ENCODE measurements around the gene CREBRF. TPM values are rescaled to one million over a fixed set of nuclear protein-coding genes. Genes with fewer than 3 reads are reported as not detected.
"Not testable (repeated sequence)": the region's sequence is repeated elsewhere in the genome, so short reads cannot be mapped to it uniquely, and the experiment has no call there.

The CREBRF gene
- total RNA-seq, 2 experiments from 2014 or later, result 8.7 to 10.0 TPM

DNA sequence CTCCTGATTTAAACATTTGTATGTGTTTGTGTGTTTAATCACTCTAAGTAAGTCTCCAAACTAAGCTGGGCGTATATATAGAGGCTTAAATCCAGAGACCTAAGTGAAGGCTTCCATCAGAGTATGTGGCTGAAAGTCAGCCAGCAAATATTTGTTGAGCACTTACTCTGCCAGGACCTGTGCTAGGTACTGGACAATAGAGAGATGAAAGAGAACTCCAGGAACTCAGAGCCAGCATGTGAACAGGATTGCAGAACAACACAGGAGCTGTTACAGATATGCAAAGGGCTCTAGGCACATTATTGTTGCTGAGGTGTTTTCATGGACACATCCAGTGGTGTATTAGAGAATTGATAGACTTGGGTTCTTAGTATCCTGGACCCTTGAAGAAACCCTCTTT, 83.5 kb downstream of the CREBRF start:
- no peaks in the 10 kb centered on the region for H3K9me3 Mint-ChIP-seq (ENCODE audit: insufficient read depth)
- no peaks in the 10 kb centered on the region for H3K27me3 Mint-ChIP-seq (ENCODE audit: low read depth)
- ATAC-seq (no peak), DNase-seq (no peak)
- H3K36me3 Mint-ChIP-seq (ENCODE audit: low read depth), result peaks cover under 1% of the 10 kb centered on the region
- ChIA-PET CTCF (interaction anchor here (0.8 to 0.9 kb wide), 2 partner anchors 14 to 156 kb away, joined by 3 to 4 read pairs; partner anchors contain the start of gene ATP6V0E1), POLR2A (no interaction called here)
- no peak overlapping the region for H3K27ac Mint-ChIP-seq
- H3K4me3 Mint-ChIP-seq, result no peak overlapping the region
- peaks cover 3% of the 10 kb centered on the region for H3K4me1 Mint-ChIP-seq (ENCODE audit: low read depth)

DNA sequence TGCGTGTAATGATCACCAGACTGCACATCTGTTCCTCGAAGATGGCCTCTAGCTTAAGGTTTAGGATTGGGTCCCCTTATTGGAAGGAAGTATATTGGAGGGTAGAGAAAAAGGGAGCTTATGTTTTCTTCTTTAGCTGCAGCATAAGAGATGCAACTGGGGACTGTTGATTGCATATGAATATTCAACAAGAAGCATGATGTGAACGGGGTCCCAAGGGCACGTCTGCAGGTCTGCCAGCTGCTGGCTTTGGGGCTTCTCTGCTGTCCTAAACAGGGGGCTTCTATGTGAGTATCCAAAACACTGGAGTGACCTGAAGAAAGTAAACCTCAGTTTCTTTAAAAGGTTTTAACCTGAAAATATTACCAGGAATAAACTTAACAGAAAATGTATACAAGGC, 84.6 kb downstream of the CREBRF start:
- POLR2A ChIA-PET, result no interaction called here
- CTCF ChIA-PET, result interaction anchor here (0.8 to 0.9 kb wide), 2 partner anchors 65 to 157 kb away, joined by 3 to 4 read pairs; partner anchors contain the start of gene ATP6V0E1
- DNase-seq, result no peak
- H3K9me3 Mint-ChIP-seq (ENCODE audit: insufficient read depth), result no peaks in the 10 kb centered on the region
- H3K27ac Mint-ChIP-seq, result no peak overlapping the region
- H3K4me3 Mint-ChIP-seq, result no peak overlapping the region
- H3K27me3 Mint-ChIP-seq (ENCODE audit: low read depth), result no peaks in the 10 kb centered on the region
- no peak for ATAC-seq
- H3K36me3 Mint-ChIP-seq (ENCODE audit: low read depth), result peaks cover 1% of the 10 kb centered on the region
- H3K4me1 Mint-ChIP-seq (ENCODE audit: low read depth), result peaks cover 11% of the 10 kb centered on the region

DNA sequence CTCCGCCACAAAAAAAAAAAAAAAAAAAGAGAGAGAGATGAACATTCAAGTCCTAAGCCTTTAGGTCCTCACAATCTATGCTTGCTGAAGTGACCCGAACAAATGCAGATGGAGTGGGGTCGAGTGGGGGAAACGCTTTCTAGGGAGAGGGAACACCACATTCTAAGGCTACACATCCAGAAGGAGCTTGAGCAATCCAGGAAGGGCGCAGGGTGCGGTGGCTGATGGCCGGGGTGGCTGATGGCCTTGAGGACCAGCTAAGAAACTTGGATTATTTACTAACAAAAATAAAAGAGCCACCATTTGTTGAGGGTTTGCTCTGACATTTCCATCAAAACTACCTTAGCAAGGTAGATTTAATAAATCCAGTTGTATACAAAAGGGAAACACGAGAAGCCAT, 87.4 kb downstream of the CREBRF start:
- H3K27ac Mint-ChIP-seq, result no peak overlapping the region
- ChIA-PET CTCF (interaction anchor here (0.7 to 3.4 kb wide), 4 partner anchors 13 to 160 kb away, joined by 3 to 25 read pairs (median 3); partner anchors contain the start of gene ATP6V0E1), POLR2A (interaction anchor here (2.2 to 2.6 kb wide), 2 partner anchors 86 to 160 kb away, joined by 12 to 25 read pairs; partner anchors contain the start of gene ATP6V0E1)
- H3K27me3 Mint-ChIP-seq (ENCODE audit: low read depth), result no peaks in the 10 kb centered on the region
- H3K9me3 Mint-ChIP-seq (ENCODE audit: insufficient read depth), result no peaks in the 10 kb centered on the region
- peaks cover 10% of the 10 kb centered on the region for H3K36me3 Mint-ChIP-seq (ENCODE audit: low read depth)
- DNase-seq (no peak), ATAC-seq (no peak)
- H3K4me1 Mint-ChIP-seq (ENCODE audit: low read depth), result peaks cover 16% of the 10 kb centered on the region
- H3K4me3 Mint-ChIP-seq, result no peak overlapping the region

DNA sequence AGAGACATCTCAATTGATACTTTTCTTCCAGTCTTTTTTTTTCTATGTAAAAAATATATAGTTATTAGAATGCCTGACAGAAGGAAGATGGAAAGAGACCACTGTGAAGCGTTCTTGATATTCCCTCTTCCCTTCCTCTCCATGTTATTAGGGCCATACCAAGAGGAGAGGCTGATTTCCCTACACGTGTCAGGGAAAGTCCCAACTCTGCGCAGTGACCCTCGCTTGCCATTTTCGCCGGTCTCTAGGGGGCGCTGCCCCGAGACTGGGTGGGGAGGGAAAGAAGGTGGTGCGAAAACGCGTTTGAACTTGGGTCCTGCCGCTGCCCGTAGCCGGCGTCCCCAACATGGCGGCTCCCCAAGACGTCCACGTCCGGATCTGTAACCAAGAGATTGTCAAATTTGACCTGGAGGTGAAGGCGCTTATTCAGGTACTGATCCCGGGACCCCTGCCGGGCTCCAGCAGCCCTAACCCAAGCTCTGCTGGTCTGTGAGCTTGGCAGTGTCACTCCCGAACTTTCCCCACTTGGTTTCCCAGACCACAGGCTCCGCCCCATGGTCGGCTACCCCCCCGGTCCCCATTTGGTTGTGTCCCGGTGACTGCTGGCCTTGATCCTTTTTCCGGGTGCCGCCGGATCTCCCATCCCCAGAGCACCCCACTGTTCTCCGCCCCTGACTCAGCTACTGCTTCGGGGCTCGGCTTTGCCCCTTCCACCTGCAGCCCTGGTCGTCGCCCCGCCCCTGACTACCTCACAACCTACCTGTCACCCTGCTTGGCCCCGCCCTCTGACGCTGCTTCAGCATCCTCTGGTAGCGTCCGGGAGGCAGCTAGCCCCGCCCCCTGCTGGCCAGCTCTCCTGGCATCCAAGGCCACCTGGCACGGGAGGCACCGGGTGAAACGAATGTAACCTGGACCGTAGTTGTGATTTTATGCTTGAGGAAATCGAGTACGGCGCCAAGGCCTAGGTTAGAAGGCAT, 88.3 kb downstream of the CREBRF start, which contains the start of gene BNIP1:
BNIP1 (plus strand) TSS at position 332 of the 977 bp plus-strand sequence; CDS start at position 347, 15 bp downstream.
- Mint-ChIP-seq H3K4me3 (peak within 1 kb of the TSS; percentile 98), H3K36me3 (ENCODE audit: low read depth) (peaks cover 19% of the 10 kb centered on the region), H3K27ac (peak within 1 kb of the TSS; percentile 99), H3K9me3 (ENCODE audit: insufficient read depth) (no peaks in the 10 kb centered on the region), H3K4me1 (ENCODE audit: low read depth) (peaks cover 16% of the 10 kb centered on the region), H3K27me3 (ENCODE audit: low read depth) (no peaks in the 10 kb centered on the region)
- ChIA-PET POLR2A (interaction anchor here (0.5 to 2.6 kb wide), 6 partner anchors 9 to 374 kb away, joined by 3 to 25 read pairs (median 4); partner anchors contain the start of genes ATP6V0E1 and DUSP1), CTCF (interaction anchor here (0.8 to 3.4 kb wide), 16 partner anchors 9 to 430 kb away, joined by 3 to 25 read pairs (median 4); partner anchors contain the start of gene ATP6V0E1)
- peak; percentile 97 for DNase-seq
- ATAC-seq, result peak; percentile 94

DNA sequence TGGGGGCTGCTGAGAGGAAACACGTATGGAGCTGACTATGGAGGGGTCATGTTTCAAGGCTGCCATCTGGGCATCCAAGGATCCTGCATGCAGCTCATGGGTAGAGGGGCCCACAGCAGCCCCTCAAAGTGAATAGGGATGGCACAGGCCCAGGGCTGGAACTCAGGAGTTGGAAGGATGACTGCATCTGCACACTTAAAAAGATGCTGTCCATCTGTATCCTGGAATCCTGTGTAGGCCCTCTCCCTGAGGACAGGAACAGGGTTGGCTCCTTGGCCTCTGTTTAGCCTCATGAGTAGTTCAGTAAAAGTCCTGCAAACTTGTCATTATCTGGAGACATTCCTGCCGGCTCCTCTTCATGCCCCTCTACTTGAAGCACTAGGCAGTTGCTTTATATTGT, 92.2 kb downstream of the CREBRF start:
- Mint-ChIP-seq H3K27me3 (ENCODE audit: low read depth) (no peaks in the 10 kb centered on the region), H3K4me1 (ENCODE audit: low read depth) (peaks cover 17% of the 10 kb centered on the region), H3K36me3 (ENCODE audit: low read depth) (peaks cover 33% of the 10 kb centered on the region), H3K27ac (no peak overlapping the region), H3K4me3 (no peak overlapping the region), H3K9me3 (ENCODE audit: insufficient read depth) (no peaks in the 10 kb centered on the region)
- ChIA-PET POLR2A (interaction anchor here (0.6 kb wide), 1 partner anchor 443 kb away, joined by 3 read pairs; no protein-coding TSS in a partner anchor), CTCF (no interaction called here)
- ATAC-seq (no peak), DNase-seq (no peak)

DNA sequence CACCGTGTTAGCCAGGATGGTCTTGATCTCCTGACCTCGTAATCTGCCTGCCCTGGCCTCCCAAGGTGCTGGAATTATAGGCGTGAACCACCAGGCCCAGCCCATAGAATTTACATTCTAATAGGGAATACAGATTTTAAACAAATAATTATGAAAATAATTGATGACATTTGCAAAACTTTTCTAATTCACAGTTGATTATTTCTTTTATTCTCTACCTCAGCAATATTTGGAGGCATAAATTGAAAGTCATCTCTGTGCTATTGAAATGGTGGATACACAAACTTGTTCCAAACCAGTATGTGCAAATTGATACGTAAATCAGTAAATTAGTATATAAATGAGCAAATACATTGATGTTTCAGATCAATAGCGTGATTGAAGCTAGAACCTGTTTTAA, 96.4 kb downstream of the CREBRF start:
- Mint-ChIP-seq H3K4me1 (ENCODE audit: low read depth) (peaks cover 6% of the 10 kb centered on the region), H3K27ac (no peak overlapping the region), H3K27me3 (ENCODE audit: low read depth) (no peaks in the 10 kb centered on the region), H3K9me3 (ENCODE audit: insufficient read depth) (no peaks in the 10 kb centered on the region), H3K36me3 (ENCODE audit: low read depth) (peaks cover 42% of the 10 kb centered on the region), H3K4me3 (no peak overlapping the region)
- DNase-seq, result no peak
- POLR2A ChIA-PET, result interaction anchor here (0.6 to 0.8 kb wide), 2 partner anchors 8 to 33 kb away, joined by 3 read pairs; partner anchors contain the start of gene BNIP1
- ATAC-seq, result no peak
- CTCF ChIA-PET, result interaction anchor here (1.5 kb wide), 1 partner anchor 13 kb away, joined by 4 read pairs; no protein-coding TSS in a partner anchor

DNA sequence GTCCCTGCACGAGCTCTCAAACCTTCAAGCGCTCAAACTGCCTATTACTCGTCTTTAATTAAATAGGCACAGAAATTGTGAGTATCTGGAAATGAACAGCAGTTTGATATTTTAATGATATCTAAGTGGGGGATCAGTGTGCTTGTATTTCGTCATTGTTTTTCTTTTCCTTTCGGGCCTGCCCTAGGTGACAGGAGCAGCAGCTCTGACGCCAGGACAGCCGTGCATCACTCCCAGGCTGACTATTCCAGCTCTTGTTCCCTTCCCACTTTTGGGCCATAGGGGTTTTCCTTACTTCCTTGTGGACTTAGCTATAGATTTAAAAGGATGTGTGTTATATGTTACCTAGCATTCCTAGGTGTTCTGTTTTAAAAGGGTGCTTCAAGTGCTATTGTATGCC, 97.7 kb downstream of the CREBRF start:
- Mint-ChIP-seq H3K9me3 (ENCODE audit: insufficient read depth) (no peaks in the 10 kb centered on the region), H3K27me3 (ENCODE audit: low read depth) (no peaks in the 10 kb centered on the region), H3K4me1 (ENCODE audit: low read depth) (peaks cover 6% of the 10 kb centered on the region), H3K36me3 (ENCODE audit: low read depth) (peaks cover 39% of the 10 kb centered on the region), H3K27ac (no peak overlapping the region), H3K4me3 (no peak overlapping the region)
- ATAC-seq, result no peak
- CTCF ChIA-PET, result interaction anchor here (0.7 to 1.5 kb wide), 3 partner anchors 12 to 178 kb away, joined by 3 to 4 read pairs (median 4); no protein-coding TSS in a partner anchor
- POLR2A ChIA-PET, result no interaction called here
- DNase-seq, result no peak

DNA sequence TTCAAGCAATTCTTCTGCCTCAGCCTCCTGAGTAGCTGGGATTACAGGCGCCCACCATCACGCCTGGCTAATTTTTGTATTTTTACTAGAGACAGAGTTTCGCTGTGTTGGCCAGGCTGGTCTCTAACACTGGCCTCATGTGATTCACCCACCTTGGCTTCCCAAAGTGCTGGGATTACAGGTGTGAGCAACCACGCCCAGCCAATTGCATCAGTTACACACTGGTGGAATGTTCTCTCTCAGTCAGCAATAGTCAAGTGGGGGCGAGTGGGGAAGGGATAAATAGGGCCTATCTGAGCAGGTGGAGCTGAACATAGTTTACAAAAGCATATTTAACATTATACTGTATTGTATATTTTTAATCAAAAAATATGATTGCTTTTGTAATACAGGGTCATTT, 98.5 kb downstream of the CREBRF start:
- ATAC-seq; H3K4me3 Mint-ChIP-seq; CTCF ChIA-PET; H3K27ac Mint-ChIP-seq; DNase-seq; H3K27me3 Mint-ChIP-seq (ENCODE audit: low read depth); H3K4me1 Mint-ChIP-seq (ENCODE audit: low read depth); H3K9me3 Mint-ChIP-seq (ENCODE audit: insufficient read depth); POLR2A ChIA-PET: not testable (repeated sequence)
- peaks cover 35% of the 10 kb centered on the region for H3K36me3 Mint-ChIP-seq (ENCODE audit: low read depth)

DNA sequence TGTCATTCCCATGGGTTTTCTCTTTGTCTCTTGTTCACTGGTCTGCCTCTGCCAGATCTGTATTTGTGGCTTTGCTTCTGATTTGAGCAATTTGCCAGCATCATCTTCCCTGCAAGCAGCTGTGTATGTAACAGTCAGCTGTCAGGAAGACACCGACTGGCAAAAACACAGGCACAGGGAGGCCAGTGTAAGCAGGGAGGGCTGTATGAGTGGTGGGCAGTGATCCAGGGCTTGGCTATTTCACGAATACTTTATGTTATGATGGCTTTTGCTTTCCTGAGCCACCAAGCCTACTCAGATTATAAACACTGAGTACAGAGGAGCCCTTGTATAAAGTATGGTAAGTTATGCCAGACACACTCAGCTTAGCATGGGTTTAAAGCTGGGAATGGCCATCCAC, 99.8 kb downstream of the CREBRF start:
- no peak for ATAC-seq
- ChIA-PET CTCF (no interaction called here), POLR2A (no interaction called here)
- no peak overlapping the region for H3K4me3 Mint-ChIP-seq
- no peaks in the 10 kb centered on the region for H3K9me3 Mint-ChIP-seq (ENCODE audit: insufficient read depth)
- no peaks in the 10 kb centered on the region for H3K27me3 Mint-ChIP-seq (ENCODE audit: low read depth)
- H3K36me3 Mint-ChIP-seq (ENCODE audit: low read depth), result peaks cover 33% of the 10 kb centered on the region
- no peak overlapping the region for H3K27ac Mint-ChIP-seq
- peaks cover 6% of the 10 kb centered on the region for H3K4me1 Mint-ChIP-seq (ENCODE audit: low read depth)
- no peak for DNase-seq

DNA sequence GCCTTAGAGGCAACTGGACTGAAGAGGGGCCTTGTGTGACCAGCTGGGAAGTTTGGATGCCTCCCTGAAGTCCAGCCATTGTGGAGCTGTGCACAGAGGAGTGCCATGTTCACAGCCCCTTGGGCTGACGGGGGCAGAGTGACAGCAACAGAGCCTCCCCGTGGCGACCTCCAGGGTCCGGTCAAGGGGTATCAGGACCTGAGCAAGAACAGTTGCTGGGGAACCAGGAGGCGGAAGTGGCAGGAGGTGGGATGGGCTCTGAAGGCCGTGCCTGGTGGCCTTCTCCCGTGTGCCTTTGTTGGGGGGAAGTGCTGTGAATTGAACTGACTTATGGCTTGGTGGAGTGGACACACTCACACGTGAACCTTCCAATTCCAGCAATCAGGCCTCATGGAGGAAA, 102.2 kb downstream of the CREBRF start:
- ChIA-PET POLR2A (no interaction called here), CTCF (interaction anchor here (0.8 kb wide), 1 partner anchor 13 kb away, joined by 3 read pairs; no protein-coding TSS in a partner anchor)
- ATAC-seq (no peak), DNase-seq (no peak)
- Mint-ChIP-seq H3K36me3 (ENCODE audit: low read depth) (peaks cover 25% of the 10 kb centered on the region), H3K4me3 (no peak overlapping the region), H3K4me1 (ENCODE audit: low read depth) (peaks cover 4% of the 10 kb centered on the region), H3K27ac (no peak overlapping the region), H3K9me3 (ENCODE audit: insufficient read depth) (no peaks in the 10 kb centered on the region), H3K27me3 (ENCODE audit: low read depth) (no peaks in the 10 kb centered on the region)

DNA sequence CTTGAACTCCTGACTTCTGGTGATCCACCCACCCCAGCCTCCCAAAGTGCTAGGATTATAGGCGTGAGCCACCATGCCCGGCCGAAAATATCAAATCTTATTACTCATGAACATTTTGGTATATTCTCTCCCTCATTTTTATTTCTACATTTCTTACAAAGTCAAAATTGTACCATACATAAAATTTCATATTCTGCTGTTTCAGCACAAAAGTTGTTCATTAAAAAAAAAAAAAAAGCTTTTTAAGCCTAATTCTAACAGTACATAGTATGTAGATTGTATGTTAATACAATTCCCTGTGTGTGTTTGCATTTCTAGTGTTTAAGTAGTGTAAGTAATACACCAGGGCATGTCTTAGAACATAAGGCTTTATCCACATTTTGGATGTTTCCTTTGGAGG, 103.1 kb downstream of the CREBRF start:
- ChIA-PET CTCF (interaction anchor here (0.8 kb wide), 1 partner anchor 14 kb away, joined by 3 read pairs; no protein-coding TSS in a partner anchor), POLR2A (no interaction called here)
- Mint-ChIP-seq H3K4me1 (ENCODE audit: low read depth) (no peaks in the 10 kb centered on the region), H3K36me3 (ENCODE audit: low read depth) (peaks cover 21% of the 10 kb centered on the region), H3K9me3 (ENCODE audit: insufficient read depth) (no peaks in the 10 kb centered on the region), H3K4me3 (no peak overlapping the region), H3K27ac (no peak overlapping the region), H3K27me3 (ENCODE audit: low read depth) (no peaks in the 10 kb centered on the region)
- no peak for ATAC-seq
- DNase-seq, result no peak

DNA sequence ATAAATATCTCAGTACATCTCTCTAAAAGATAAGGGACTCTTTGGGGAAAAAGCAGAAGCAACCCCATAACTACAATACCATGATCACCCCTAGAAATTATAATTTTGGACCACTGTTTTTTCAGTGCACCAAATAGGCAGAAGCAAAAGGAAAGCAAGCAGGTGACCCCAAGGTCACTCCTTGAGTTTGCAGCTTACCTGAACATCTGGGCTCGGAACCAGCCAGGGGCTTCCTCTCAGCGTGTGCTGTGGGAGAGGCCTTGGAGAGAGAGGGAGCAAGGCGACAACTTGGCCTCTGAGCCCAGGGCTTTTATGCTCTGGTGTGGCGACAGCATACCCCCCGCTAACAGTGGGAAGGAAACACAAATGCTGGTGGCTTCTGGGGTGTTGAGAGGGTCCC, 105.0 kb downstream of the CREBRF start:
- ChIA-PET CTCF (interaction anchor here (1.5 kb wide), 1 partner anchor 446 kb away, joined by 4 read pairs; no protein-coding TSS in a partner anchor), POLR2A (no interaction called here)
- no peak overlapping the region for H3K27ac Mint-ChIP-seq
- H3K4me3 Mint-ChIP-seq, result no peak overlapping the region
- DNase-seq, result no peak
- H3K27me3 Mint-ChIP-seq (ENCODE audit: low read depth), result no peaks in the 10 kb centered on the region
- H3K36me3 Mint-ChIP-seq (ENCODE audit: low read depth), result peaks cover 17% of the 10 kb centered on the region
- H3K9me3 Mint-ChIP-seq (ENCODE audit: insufficient read depth), result no peaks in the 10 kb centered on the region
- H3K4me1 Mint-ChIP-seq (ENCODE audit: low read depth), result no peaks in the 10 kb centered on the region
- no peak for ATAC-seq
